Mesodermal cell (in vitro differentiated cells): ENCODE results near the gene PAFAH1B2.
A peak's percentile ranks its signal among the peaks of the same experiment; 100 is the strongest.
"Not testable (repeated sequence)": the region's sequence is repeated elsewhere in the genome, so short reads cannot be mapped to it uniquely, and the experiment has no call there.

ENCODE experiments used
- H3K27ac ChIP-seq: 2 replicates; pipeline ENCODE4 v1.7.0; 2013; ENCODE audit warnings: mild to moderate bottlenecking, low read depth, low read length, moderate library complexity; ENCODE audit not compliant: severe bottlenecking
- H3K36me3 ChIP-seq: 2 replicates; pipeline ENCODE4 v1.7.1; 2013; ENCODE audit warnings: mild to moderate bottlenecking, low read length, moderate library complexity; ENCODE audit not compliant: control insufficient read depth, insufficient read depth
- H3K4me1 ChIP-seq: one replicate; pipeline ENCODE4 v1.7.1; 2013; ENCODE audit warnings: mild to moderate bottlenecking, low read length; ENCODE audit not compliant: insufficient read depth, control insufficient read depth, poor library complexity, severe bottlenecking
- H3K4me3 ChIP-seq: 2 replicates; pipeline ENCODE4 v1.7.0; 2013; ENCODE audit warnings: low read length, control low read depth, mild to moderate bottlenecking; ENCODE audit not compliant: insufficient read depth, poor library complexity, severe bottlenecking; ENCODE audit errors: extremely low read depth
- H3K9me3 ChIP-seq: 2 replicates; pipeline ENCODE4 v1.7.1; 2013; ENCODE audit warnings: mild to moderate bottlenecking, low read length, moderate library complexity; ENCODE audit not compliant: control insufficient read depth
- WGBS, 2 experiments: methylation state at CpG; one replicate each; pipeline ENCODE4 v1.1.5; 2013; ENCODE audit warnings: missing lambda C conversion rate in 2 of 2; ENCODE audit not compliant: insufficient coverage in 2 of 2; 5-methylcytosine and 5-hydroxymethylcytosine counted together

The PAFAH1B2 gene

DNA sequence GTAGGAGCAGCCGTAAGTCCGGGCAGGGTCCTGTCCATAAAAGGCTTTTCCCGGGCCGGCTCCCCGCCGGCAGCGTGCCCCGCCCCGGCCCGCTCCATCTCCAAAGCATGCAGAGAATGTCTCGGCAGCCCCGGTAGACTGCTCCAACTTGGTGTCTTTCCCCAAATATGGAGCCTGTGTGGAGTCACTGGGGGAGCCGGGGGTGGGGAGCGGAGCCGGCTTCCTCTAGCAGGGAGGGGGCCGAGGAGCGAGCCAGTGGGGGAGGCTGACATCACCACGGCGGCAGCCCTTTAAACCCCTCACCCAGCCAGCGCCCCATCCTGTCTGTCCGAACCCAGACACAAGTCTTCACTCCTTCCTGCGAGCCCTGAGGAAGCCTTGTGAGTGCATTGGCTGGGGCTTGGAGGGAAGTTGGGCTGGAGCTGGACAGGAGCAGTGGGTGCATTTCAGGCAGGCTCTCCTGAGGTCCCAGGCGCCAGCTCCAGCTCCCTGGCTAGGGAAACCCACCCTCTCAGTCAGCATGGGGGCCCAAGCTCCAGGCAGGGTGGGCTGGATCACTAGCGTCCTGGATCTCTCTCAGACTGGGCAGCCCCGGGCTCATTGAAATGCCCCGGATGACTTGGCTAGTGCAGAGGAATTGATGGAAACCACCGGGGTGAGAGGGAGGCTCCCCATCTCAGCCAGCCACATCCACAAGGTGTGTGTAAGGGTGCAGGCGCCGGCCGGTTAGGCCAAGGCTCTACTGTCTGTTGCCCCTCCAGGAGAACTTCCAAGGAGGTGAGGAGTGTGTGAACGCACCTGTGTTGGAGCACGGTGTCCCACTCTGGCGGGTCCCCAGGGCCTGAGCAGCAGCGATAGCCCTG lies 55.2 kb downstream of the PAFAH1B2 start, which contains the start of gene TAGLN:
TSS of gene TAGLN (plus strand) at position 318 of the 863 bp plus-strand sequence. CDS start 3,644 bp downstream, outside the sequence.
- H3K4me1 ChIP-seq, result peaks cover 46% of the 10 kb centered on the region
- H3K4me3 ChIP-seq, result peak within 1 kb of the TSS; percentile 51
- peaks cover 33% of the 10 kb centered on the region for H3K36me3 ChIP-seq
- H3K27ac ChIP-seq, result peak within 1 kb of the TSS; percentile 83
- 3 to 5% methylated on average over 21 to 22 of the region's 34 CpGs for WGBS, 2 experiments
- no peaks in the 10 kb centered on the region for H3K9me3 ChIP-seq

DNA sequence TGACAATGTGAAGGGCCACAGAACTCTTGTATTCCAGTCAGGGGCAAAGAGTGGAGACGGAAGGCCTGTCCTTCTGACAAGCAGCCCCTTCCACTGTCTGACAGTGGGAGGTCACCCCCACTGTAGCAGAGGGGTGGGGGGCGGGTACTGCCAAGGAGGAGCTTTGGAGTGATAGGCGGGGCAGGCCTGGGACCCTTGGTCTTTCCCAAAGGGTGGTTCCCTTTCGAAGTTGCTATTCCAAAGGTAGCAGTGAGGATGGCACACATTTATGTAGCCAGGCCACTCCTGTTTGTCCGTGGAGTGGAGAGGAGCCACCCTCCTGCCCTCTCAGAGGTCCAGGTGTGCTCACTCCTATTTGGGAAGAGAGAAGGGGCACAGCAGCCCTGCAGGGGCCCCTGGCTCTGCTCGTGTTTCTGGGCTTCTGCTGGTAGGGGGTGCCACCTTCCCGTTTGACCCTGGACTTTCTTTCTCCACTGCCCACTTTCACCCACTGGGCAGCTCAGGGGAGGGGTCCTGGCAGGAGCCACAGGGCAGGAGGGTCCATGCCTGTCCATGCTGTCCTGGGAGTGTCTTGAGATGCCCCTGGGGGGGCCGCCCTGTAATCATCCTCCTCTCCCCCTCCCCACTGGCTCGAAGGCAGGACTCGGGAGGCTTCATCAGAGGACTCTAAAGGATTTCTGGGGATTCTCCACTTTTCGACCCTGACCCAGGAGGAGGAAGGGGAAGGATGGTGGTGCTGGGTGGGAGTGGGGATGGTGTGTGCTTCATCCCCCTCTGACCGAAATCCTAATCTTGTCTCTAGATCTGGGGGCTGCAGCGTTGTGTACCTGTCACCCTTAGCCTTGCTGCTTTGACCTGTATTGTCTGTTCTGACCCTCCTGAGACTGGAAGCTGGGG lies 56.1 kb downstream of the PAFAH1B2 start:
- Histone ChIP-seq H3K9me3 (no peaks in the 10 kb centered on the region), H3K4me1 (peaks cover 54% of the 10 kb centered on the region), H3K36me3 (peaks cover 42% of the 10 kb centered on the region), H3K4me3 (peak overlapping the region; percentile 51), H3K27ac (peak overlapping the region; percentile 83)
- 17 to 19% methylated on average over 6 of the region's 13 CpGs for WGBS, 2 experiments

DNA sequence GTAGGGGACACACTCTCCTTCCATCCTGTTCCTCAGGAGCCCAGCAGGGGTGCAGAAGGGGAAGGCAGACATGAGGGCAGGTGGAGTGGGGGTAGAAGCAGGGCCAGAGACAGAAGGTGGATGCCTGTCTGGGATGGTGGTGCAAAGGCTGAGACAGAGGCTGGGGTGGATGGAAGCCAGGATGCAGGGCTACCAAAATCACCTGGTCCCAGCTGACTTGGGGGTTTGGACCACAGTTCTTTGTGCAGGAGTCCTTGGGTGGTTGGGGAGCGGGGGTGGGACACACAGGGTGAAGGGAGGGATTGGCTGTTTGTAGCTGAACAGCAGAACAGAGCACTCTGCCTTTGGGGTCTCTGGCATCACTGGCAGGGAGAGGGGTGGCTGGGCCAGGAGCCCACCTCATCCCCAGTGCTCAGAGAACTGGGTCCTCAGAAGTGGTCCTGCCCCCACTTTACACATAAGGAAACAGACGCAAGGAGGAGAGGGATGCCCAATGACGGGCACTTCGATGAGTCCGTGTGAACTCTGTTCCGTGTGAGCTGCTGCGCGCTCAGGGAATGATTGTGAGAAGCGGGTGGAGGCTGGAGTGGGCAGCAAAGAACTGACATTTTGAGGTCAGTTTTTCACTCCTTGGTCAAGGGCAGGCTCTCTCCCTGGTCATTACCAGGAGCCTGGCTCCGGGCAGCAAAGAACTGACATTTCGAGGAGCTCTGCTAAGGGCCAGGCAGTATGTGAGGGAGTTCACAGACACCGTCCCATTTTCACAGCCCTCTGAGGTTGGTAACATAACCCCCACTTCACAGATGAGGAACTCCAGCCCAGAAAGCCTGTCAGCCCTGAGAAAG lies 56.9 kb downstream of the PAFAH1B2 start:
- H3K4me1 ChIP-seq, result peaks cover 59% of the 10 kb centered on the region
- H3K4me3 ChIP-seq, result peak overlapping the region; percentile 51
- 66 to 73% methylated on average over 9 to 12 of the region's 12 CpGs for WGBS, 2 experiments
- peaks cover 46% of the 10 kb centered on the region for H3K36me3 ChIP-seq
- H3K9me3 ChIP-seq, result no peaks in the 10 kb centered on the region
- H3K27ac ChIP-seq, result no peak overlapping the region

DNA sequence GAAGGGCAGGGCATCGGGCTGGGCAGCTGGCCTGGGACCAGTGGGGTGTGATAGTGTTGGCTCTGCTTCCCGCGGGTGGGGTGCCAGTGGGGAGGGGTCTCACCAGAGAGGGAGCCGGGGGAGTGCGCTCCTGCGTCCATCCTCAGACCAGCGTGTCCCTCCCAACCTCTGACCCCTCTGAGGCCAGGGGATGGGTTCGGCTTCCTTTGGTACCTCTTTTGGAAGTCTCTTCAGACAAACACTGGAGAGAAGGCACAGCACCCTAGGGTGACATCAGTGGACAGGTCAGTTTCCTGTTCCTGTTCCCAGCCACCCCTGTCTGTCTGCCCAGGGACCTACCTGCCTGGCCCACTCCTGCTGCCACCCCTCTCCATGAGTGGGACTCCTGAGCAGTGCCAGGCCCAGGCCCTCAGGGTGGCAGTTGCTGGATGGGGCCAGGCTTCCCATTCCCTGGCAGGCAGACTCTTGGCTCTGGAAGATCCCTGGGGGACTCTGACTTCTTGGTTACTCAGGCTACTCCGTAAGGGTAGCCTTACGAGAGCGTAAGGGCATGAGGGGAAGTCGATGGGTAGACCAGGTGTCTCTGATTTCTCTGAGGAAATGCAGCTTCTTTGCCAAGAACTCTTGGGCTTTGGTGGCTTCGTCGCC lies 57.7 kb downstream of the PAFAH1B2 start:
- no peak overlapping the region for H3K27ac ChIP-seq
- no peaks in the 10 kb centered on the region for H3K9me3 ChIP-seq
- 79 to 97% methylated on average over 8 to 10 of the region's 14 CpGs for WGBS, 2 experiments
- peaks cover 59% of the 10 kb centered on the region for H3K4me1 ChIP-seq
- peaks cover 46% of the 10 kb centered on the region for H3K36me3 ChIP-seq
- H3K4me3 ChIP-seq, result peak overlapping the region; percentile 51

DNA sequence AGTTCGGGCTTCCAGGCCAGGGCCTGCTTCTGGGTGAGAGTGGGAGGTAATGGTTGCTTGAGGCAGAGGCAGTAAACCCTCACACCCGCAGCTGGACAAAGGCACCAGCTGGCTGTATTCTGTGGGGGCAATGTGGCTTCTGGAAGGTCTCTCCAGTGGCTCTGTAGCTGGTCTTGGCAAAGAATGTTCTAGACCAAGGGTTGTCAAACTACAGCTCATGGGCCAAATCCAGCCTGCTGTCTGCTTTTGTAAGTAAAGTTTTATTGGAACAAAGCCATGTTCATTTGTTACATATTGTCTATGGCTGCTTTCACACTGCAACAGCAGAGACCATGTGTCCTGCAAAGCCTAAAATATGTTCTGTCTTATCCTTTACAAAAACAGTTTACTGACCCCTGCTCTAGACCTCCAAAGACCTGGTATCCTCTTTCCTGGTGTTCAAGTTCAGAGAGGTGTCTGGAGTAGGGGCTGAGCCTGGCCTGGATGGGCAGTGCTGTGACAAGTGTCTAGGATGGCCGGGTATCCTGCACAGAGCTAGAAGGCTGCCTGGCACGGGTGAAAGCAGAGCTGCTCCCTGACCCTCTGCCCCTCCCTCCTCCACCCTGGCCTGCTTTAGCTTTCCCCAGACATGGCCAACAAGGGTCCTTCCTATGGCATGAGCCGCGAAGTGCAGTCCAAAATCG lies 58.4 kb downstream of the PAFAH1B2 start:
- peak overlapping the region; percentile 51 for H3K4me3 ChIP-seq
- no peaks in the 10 kb centered on the region for H3K9me3 ChIP-seq
- 90 to 92% methylated on average over 5 to 7 of the region's 7 CpGs for WGBS, 2 experiments
- H3K4me1 ChIP-seq, result peaks cover 59% of the 10 kb centered on the region
- peak overlapping the region; percentile 41 for H3K27ac ChIP-seq
- peaks cover 46% of the 10 kb centered on the region for H3K36me3 ChIP-seq

DNA sequence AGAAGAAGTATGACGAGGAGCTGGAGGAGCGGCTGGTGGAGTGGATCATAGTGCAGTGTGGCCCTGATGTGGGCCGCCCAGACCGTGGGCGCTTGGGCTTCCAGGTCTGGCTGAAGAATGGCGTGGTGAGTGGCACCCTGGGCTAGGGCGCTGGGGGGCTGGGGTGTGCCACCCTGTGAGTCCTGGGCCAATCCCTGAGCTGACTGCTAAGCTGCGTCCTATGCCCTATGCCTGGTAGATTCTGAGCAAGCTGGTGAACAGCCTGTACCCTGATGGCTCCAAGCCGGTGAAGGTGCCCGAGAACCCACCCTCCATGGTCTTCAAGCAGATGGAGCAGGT lies 59.0 kb downstream of the PAFAH1B2 start:
- Histone ChIP-seq H3K36me3 (peaks cover 46% of the 10 kb centered on the region), H3K4me1 (peaks cover 58% of the 10 kb centered on the region), H3K9me3 (no peaks in the 10 kb centered on the region), H3K4me3 (peak overlapping the region; percentile 51), H3K27ac (no peak overlapping the region)
- 97 to 100% methylated on average over 9 to 10 of the region's 10 CpGs for WGBS, 2 experiments

DNA sequence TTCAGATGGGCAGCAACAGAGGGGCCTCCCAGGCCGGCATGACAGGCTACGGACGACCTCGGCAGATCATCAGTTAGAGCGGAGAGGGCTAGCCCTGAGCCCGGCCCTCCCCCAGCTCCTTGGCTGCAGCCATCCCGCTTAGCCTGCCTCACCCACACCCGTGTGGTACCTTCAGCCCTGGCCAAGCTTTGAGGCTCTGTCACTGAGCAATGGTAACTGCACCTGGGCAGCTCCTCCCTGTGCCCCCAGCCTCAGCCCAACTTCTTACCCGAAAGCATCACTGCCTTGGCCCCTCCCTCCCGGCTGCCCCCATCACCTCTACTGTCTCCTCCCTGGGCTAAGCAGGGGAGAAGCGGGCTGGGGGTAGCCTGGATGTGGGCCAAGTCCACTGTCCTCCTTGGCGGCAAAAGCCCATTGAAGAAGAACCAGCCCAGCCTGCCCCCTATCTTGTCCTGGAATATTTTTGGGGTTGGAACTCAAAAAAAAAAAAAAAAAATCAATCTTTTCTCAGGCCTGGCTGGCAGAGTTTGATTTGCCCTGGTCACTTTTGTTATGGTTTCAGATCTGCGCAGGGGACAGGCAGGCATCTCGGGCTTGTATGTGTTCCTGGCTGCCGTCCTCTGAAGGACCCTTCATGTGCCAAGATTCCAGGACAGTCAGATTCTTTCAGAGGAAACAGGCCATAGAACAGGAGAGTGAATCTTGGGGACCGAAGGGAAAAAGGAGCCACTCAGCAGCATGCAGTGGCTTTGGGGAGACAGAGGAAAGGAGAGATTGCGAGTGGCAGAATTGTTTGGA lies 60.4 kb downstream of the PAFAH1B2 start:
- Histone ChIP-seq H3K27ac (peak overlapping the region; percentile 36), H3K4me3 (no peak overlapping the region), H3K36me3 (peaks cover 46% of the 10 kb centered on the region), H3K9me3 (no peaks in the 10 kb centered on the region), H3K4me1 (peaks cover 51% of the 10 kb centered on the region)
- 88 to 93% methylated on average over 13 of the region's 17 CpGs for WGBS, 2 experiments

DNA sequence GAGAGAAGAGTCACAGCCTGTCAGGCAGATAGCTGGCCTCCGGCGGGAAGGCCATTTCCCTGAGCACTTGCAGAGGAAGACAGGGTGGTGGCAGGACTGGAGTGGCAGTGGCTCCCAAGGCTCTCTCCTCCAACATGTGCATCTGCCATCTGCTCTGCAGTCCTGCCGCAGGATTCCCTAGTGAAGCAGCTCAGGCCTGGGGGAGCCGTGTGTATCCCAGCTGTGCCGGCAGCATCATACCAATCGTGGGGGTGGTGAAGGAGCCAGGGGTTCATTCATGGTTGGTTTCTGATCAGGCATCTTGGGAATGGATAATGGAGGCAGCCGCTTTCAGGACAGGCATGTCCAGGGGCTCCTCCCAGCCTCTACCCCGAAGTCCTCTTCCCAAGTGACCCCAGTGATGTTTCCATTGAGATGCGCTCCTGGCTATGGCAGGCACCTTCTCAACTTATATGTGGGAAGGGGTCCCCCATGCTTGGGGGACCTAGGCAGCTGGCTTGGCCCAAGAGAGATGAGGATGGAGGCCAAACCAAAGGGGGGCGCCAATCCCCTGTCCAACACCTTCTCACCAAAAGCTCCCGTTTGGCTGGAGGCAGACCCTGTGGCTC lies 61.2 kb downstream of the PAFAH1B2 start:
- Histone ChIP-seq H3K36me3 (peaks cover 46% of the 10 kb centered on the region), H3K4me3 (no peak overlapping the region), H3K4me1 (peaks cover 50% of the 10 kb centered on the region), H3K9me3 (no peaks in the 10 kb centered on the region), H3K27ac (peak overlapping the region; percentile 36)
- WGBS, 2 experiments, result 91 to 92% methylated on average over 6 to 7 of the region's 11 CpGs

DNA sequence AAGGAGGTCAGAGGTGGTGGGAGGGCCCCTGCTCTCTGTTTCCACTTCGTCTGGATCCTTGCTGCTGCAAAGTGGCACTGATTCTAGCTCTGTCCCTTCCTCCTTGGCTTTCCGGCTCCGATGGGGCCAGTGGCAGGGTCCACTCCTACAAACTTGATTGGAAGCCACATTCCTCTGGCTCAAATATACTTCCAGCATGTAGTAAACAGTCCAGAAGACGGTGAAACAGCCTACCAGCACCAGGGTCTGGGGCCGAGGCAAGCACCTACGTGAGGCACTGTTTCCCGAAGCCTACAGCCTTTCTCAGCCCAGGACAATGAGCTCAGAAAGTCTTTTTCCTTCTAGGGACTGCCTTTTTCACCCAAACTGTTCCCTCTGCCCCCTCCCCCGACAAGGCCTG lies 62.0 kb downstream of the PAFAH1B2 start:
- H3K4me1 ChIP-seq, result peaks cover 44% of the 10 kb centered on the region
- H3K36me3 ChIP-seq, result peaks cover 45% of the 10 kb centered on the region
- H3K4me3 ChIP-seq, H3K9me3 ChIP-seq: not testable (repeated sequence)
- peak overlapping the region; percentile 8 for H3K27ac ChIP-seq
- 95 to 97% methylated on average over 5 to 7 of the region's 8 CpGs for WGBS, 2 experiments
